ENCODE results near the gene HS2ST1.

- no peak for TF ChIP-seq CTCF (IDR thresholded peaks at IDR 0.05)
- TF ChIP-seq POLR2A (IDR thresholded peaks at IDR 0.05): no peak
- TF ChIP-seq POLR2AphosphoS5 (IDR thresholded peaks at IDR 0.05): no peak
Observed at GRCh38 chr1:87045761-87046304, 131.4 kb downstream of the HS2ST1 start.

All from breast epithelium (tissue), 3 donors.